ENCODE data around the gene TMEM150A.
"Not testable (repeated sequence)": the region's sequence is repeated elsewhere in the genome, so short reads cannot be mapped to it uniquely, and the experiment has no call there.

TMEM150A gene

GRCh38 chr2:85611705-85612587 lies 9.4 kb upstream of the TMEM150A start, which contains the start of gene C2orf68:
TSS of gene C2orf68 (minus strand) at chr2:85612066. CDS start at chr2:85611984, 82 bp downstream.
- DNase-seq (ENCODE audit: low spot score), result peak; percentile 94

- DNase-seq (ENCODE audit: low spot score), result no peak
Measured at GRCh38 chr2:85611217-85611704, 8.8 kb upstream of the TMEM150A start.

GRCh38 chr2:85607268-85608215 lies 5.0 kb upstream of the TMEM150A start:
- DNase-seq (ENCODE audit: low spot score), result no peak

GRCh38 chr2:85606116-85606455 lies 3.6 kb upstream of the TMEM150A start:
- DNase-seq (ENCODE audit: low spot score), result no peak

- DNase-seq (ENCODE audit: low spot score), result no peak
Measured at GRCh38 chr2:85605406-85606115, 3.1 kb upstream of the TMEM150A start.

DNA sequence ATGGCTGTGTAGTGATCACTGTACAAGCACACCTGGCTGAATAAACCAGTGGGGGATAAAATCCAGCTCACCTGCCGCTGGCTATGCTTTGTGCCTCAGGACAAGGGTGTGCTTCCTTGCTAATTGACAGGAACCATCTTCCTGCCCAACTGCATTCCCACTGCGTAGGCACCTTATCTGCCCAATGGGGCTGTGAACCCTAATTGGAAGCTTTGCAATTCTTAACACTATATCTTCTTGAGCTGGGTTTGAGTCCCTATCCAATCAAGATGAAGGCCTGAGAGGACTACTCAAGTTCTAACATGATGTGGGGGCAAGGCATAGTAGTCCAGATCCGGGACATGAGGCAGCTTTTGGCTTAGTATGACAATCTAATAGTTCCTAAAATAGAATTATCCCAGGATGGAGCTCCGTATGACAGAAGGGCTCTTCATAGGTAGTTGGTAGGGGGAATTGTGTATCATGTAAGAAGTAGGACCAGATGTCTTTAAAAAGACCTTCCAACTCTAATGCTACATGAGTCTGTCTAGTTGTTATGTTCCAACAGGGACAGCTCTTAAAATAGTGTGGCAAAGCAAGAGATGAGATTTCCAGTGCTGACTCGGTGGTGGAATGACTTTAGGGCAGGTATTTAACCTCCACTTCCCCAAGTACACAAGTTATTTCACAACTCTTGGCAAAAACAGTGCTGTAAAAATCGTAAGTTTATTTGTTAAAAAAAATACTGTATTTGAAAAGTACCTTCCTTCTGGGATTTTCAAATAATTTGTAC lies 2.3 kb upstream of the TMEM150A start:
- DNase-seq (ENCODE audit: low spot score), result no peak

- not testable (repeated sequence) for DNase-seq (ENCODE audit: low spot score)
Measured at GRCh38 chr2:85604133-85604444, 1.6 kb upstream of the TMEM150A start.

- no peak for DNase-seq (ENCODE audit: low spot score)
Measured at GRCh38 chr2:85601771-85602475, 575 bp downstream of the TMEM150A start.

DNA sequence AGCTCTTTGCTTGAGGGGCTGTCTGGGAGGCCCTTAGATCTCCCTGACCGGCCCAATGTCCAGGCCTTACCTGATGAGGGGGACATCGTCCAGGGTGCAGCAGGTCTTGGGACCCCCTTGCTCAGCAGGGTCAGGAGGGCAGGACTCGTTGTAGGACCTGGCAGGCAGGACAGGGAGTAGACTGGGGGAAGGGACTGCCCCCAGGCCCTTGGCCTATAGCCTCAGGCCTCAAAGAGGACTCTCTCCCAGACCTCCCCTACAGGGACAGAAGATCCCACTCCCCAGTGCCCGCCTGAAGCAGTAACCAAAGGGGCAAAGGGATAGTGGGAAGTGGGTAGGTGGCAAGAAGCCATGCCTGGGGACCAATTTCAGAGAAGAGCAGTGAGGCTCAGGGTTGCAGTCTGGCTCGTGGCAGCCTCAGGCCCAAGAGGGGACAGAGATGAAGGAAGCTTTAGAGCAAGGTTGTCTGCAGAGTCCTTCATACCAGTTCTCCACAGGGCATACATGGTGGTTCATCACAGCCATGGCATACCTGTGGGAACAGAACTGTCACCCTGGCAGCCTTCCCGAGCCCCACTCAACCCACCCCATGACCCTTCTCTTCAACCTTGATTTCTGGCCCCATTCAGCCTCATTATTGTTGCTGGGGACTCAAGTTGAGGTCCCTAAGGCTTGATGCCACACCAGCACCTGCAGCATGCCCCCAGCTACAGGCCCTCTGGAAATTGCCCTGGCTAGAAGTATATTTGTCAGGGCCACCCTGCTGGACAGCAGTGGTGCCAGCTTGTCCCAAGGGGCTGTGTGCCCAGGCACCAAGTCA lies 1.3 kb downstream of the TMEM150A start:
- no peak for DNase-seq (ENCODE audit: low spot score)

- DNase-seq (ENCODE audit: low spot score), result no peak
Measured at GRCh38 chr2:85600235-85600575, 2.3 kb downstream of the TMEM150A start.

- DNase-seq (ENCODE audit: low spot score), result no peak
Measured at GRCh38 chr2:85599468-85600234, 2.8 kb downstream of the TMEM150A start.

- DNase-seq (ENCODE audit: low spot score), result no peak
Measured at GRCh38 chr2:85598594-85599340, 3.7 kb downstream of the TMEM150A start.

- no peak for DNase-seq (ENCODE audit: low spot score)
Measured at GRCh38 chr2:85597241-85597640, 5.3 kb downstream of the TMEM150A start.

- DNase-seq (ENCODE audit: low spot score), result no peak
Measured at GRCh38 chr2:85596486-85597143, 5.9 kb downstream of the TMEM150A start.

DNA sequence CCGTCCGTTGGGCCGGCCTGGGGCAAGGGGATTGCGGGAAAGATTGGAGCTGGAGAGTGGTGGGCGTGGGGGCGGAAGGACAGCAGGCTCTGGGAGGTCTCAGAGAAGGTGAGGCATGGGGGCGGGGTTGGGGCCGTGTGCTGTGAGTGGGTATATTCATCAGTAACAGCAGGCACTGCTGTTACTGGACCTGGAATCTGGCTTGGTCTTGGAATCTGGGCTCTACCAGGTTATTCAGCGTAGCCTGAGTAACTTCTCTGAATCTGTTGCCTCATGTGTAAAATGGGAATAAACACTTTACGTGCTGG lies 6.5 kb downstream of the TMEM150A start:
- no peak for DNase-seq (ENCODE audit: low spot score)

DNA sequence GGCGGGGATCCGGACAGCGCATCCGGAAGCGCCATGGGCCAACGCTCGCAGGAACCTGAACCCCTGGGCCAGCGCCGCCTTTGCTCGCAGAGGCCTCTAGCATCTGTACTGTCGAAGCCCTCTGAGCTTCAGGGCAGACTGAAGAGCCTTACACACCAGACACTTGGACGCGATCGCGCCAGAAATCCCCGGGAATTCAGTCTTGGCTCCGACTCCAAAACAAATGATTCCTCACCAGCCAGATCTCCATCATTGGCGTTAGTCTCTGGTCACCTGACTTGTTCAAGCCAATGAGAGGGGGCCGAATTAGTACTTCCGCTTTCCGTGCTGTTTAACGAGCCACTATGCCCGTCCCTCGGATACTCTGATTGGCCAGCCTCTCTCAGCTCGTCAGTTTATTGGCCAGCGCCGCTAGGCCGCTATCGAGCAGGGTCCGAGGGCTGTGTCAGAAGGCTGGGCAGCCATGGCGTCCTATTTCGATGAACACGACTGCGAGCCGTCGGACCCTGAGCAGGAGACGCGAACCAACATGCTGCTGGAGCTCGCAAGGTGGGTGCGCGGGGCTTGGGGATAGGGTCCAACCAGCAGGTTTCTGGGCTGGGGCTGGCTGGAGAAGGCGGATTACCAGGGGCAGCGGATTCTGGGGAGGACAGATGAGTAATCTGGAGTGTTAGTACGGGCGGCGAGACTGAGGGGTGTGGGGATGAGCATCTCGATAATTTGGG lies 7.0 kb downstream of the TMEM150A start, which contains the start of gene RNF181:
Gene RNF181, plus strand, starts transcription at position 445 of the 725 bp plus-strand sequence. Its CDS starts 19 bp downstream, at position 464.
- peak; percentile 96 for DNase-seq (ENCODE audit: low spot score)

DNA sequence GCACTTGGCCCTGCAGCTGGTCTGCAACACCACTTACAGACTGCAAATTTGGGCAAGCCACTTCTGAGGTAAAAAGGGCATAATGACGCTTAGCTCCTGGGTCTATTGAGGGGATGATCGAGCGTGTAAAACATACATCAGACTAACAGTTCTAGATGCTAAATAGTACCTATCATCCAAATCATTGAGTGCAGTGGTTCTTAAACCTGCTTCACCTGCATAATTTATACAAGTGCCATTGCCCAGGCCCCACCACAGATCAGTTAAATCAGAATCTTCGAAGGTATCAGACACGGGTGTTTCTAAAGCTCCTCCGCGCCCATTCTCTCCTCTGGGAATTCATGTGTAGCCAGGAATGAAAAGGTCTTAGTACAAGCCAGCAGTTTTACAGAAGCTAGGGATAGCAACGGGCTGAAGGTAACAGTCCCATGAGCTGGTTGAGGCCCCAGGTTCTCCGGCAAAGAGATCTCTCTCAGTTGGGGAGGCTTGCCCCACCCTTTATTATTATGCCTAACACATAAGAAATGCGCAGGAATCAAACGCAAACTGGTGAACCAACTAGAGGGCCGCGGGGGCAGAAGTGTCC lies 7.7 kb downstream of the TMEM150A start:
- no peak for DNase-seq (ENCODE audit: low spot score)

Measured in ecto neural progenitor cell (in vitro differentiated cells).